GM21528 (cell line): ENCODE results near the gene ICAM2.
"Not testable (repeated sequence)": the region's sequence is repeated elsewhere in the genome, so short reads cannot be mapped to it uniquely, and the experiment has no call there.

Experiments used
- ATAC-seq: cut with Tn5 transposase; IDR thresholded peaks from one replicate; pipeline ENCODE4 v1.9.1; 2021; ENCODE audit warnings: mild to moderate bottlenecking, moderate library complexity; ENCODE audit not compliant: unreplicated experiment, low FRiP score

ICAM2 gene

GRCh38 chr17:63982641-63983040 is 37.8 kb downstream of the ICAM2 start:
- ATAC-seq = not testable (repeated sequence)

- ATAC-seq = no peak
These were observed 41.9 kb downstream of the ICAM2 start for GRCh38 chr17:63978272-63979200.

GRCh38 chr17:63976702-63977101 is 43.7 kb downstream of the ICAM2 start:
- ATAC-seq = no peak

- no peak for ATAC-seq
These were observed 44.8 kb downstream of the ICAM2 start for GRCh38 chr17:63975541-63976092.

DNA sequence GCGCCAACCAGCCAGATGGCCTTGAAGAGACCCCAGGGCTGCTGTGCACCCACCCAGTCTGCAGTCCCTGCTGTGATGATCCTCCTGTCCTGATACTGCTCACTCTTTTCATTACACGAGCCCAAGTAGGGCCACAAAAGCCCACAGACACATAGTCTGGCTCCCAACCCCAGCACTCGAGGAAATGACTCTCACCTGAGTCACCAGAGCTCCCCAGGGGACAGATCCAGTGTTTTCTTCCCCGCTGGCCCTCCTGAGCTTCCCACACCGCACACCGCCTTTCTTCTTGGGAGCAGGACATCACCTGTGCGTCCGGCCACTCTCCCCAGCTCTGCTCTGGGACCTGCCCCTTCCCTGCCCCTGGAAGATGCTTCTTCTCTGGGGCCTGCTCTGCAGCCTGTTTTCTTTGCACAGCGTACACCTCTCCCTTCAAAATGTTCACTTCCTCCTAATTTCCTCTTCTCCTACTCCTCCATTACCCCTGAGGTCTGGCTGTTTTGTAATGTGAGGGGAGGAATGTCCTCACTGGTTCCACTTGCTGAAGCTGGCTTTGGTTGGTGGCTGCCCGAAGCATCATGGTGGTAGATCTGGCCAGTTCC is 45.7 kb downstream of the ICAM2 start:
- ATAC-seq = no peak

DNA sequence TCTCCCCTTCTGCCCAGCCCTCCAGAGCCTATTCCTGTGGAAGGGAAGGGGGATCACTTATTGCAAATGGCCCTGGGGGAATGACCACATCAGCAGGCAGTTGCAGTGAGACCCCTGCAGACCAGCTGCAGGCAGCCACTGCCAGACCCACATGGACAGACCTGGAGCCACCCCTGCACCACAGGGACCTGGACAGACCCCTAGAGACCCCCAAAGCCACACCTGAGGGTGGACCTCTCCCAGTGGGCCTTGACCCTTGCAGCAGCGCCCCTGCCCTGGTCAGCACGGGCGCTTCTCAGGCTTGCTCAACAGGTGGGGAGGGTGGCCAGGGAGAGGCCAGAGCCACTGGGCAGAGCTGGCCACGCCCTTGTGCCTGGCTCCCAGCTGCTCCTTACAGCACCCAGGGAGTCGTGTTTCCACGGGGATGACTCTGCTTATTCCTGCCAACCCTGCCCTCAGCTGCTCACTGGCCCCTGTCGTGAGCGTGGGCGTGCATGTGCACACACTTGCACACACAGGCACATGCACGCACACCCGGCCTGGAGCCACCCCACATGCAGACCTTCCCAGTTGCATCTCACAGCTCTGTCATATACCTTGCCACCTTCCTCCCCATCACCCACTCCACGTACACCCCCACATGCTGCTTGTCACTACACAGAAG is 46.4 kb downstream of the ICAM2 start:
- ATAC-seq = no peak

DNA sequence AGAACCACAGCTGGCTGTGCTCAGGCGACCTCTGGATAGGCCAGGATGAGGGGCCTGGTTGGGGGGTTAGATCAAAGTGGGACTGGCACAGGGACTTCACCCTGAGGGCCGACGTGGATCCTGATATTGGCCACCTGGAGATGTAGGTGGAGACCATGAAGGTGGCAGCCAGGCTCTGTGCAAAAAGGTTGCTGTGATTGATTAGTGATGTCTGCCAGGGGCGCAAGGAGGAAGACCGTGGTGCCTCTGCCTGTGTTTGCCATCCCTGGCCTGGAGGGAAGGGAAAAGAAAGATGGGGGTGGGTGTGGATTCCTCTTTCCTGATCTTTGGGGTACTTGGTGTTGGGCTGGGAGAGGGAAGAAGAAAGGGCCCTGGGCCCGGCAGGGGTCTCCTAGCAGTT is 47.2 kb downstream of the ICAM2 start:
- ATAC-seq = no peak

DNA sequence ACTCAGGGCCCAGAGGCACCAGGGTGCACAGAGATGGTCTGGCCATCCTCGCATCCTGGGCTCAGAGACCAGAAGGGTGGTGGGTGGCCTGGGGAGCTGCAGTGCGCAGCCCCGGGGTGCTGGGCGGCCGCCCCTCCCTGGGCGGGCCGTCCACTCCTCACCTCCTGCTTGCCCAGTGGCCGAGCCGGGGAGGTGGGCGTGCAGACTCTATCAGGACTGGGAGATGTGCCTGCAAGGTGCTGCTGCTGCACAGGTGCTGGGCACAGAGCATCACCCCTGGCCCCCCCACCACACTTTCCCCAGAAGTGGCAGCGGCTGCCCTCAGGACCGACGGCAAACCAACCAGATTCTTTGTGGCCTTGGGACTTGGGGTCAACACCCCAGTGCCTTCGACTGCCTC is 47.6 kb downstream of the ICAM2 start, which contains the start of gene SCN4A:
Gene SCN4A, minus strand, starts transcription at position 123 of the 400 bp plus-strand sequence. Its CDS starts 77 bp downstream, at position 46.
- no peak for ATAC-seq

GRCh38 chr17:63969278-63969677 is 51.2 kb downstream of the ICAM2 start:
- ATAC-seq = no peak

DNA sequence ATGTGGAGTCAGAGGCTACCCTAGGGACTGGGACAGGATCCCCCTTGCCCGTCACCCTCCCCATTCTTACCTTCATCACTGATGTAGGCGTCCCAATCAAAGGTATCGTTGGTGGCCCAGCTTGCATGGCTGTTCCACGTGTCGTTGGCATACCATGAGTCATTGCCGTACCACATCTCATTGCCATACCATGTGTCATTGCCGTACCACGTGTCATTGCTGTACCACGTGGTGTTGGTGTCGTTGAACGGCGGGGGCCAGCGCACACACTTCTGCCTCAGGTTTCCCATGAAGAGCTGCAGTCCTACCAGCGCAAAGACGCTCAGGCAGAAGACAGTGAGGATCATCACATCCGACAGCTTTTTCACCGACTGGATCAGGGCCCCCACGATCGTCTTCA is 52.5 kb downstream of the ICAM2 start:
- no peak for ATAC-seq

- ATAC-seq = no peak
These were observed 53.7 kb downstream of the ICAM2 start for GRCh38 chr17:63966646-63967264.

DNA sequence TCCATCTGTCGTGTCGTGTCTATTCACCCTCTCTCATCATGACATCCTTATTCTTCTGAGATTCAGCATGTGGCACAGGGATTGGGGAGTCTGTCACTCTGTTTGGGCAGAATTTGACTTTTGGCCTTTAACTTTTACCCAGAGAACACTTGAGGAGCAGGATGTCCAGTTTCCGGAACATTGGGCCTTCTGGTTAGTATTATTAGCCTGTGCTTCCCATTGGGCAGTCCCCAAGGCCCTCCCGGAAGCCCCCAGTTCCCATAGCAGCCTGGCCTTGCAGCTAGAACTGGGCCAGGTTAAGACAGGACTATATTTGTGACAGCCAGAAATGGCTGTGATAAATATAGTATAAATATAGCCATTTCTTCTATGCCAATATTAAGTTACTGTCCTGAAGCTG is 57.3 kb downstream of the ICAM2 start:
- ATAC-seq = no peak

DNA sequence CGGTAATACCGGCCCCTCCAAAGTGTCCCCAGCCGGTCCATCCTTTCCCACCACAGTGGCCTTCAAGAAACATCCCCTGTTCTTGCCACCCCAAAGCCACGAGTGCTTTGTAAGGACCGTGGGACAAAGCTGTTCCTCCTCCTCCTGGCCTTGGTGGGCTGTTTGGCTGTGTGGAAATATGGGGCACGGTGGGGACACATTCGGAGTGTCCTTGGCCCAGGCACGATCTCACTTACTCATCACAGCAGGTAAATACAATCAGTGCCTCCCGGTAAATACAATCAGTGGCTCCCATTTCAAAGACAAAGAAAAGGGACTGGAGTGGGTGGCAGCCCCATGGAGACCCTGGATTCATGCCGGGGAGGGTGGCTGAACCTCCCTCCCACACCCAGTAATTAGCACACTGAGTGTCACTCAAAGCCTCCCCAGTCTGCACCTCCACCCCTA is 58.1 kb downstream of the ICAM2 start:
- ATAC-seq = no peak

- ATAC-seq = no peak
These were observed 58.8 kb downstream of the ICAM2 start for GRCh38 chr17:63961355-63962212.

- ATAC-seq = no peak
These were observed 60.0 kb downstream of the ICAM2 start for GRCh38 chr17:63960430-63960829.

DNA sequence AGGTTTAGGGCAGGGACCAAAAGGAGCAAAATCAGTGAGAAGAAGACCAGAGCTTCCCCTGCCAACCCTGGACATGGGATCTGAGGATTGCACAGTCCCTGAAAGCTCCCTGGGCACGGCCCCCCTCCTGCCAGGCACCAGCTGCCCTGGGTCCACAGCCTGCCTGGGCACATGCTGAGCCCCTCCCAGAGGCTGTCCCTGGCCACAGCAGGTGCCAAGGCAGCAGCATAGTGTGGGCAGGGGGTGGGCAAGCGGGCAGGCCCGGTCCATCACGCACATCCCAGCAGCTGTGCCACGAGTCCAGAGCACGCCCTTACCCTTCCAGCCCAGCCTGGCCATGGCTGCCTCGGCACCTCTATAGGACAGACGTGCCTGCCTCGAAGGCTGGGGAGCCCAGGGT is 60.4 kb downstream of the ICAM2 start:
- ATAC-seq = no peak

DNA sequence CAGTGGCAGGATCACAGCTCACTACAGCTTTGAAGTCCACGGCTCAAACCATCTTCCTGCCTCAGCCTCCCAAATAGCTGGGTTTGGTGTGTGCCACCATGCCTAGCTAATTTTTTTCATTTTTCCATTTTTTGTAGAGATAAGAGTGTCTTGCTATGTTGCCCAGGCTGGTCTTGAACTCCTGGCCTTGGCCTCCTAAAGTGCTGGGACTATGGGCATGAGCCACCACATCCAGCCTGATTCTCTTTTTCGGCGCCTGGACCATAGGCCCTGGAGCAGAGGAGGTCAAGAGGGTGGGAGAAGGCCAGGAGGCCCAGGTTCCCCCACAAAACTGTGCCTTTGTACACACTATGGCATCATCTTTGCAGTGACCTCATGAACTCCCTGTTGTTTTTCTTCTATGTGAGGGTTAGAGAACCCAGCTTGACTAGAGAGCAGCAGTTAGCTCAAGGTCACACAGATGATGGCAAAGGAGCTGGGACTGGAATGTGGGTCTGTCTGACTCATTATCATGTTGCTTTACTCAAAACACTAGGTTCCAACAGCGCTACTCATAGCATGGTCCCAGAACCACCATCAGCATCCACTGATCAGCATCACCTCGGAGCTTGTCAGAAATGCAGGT is 64.0 kb downstream of the ICAM2 start:
- ATAC-seq = no peak

DNA sequence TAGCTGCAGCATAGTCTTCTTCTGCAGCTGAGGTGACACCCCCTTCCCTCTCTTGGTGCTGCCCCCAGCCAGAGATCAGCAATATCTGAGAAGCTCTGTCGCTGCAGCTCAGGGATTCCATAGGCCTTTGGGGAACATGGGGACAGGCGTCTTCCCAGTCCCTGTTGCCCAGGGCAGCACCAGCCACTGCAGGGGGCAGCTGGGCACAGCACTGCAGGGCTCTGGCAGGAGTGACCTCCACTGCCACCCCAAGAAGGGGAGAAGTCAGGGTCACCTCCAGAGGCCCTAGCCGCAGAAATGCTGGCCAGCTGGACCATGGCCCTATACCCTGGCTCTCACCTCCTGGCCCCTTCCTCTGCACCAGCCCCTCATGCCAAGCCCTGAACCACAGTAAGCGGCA is 64.6 kb downstream of the ICAM2 start:
- no peak for ATAC-seq

DNA sequence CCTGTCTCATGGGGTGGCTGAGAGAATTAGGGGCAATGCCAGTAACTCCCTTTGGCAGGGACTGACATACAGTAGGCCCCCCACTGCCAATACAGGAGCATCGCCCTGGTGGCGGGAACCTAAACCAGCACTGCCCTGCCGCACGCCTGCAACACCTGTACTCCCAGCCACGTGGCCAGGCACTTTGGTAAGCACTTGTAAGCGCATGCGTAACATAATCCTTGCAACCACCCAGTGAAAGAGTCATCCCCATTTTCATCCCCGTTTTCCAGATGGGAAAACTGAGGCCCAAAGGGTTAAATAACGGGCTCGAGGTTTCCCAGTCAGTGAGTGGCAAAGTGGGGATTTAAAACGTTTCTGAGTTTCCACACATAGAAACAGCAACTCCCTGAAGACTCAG is 65.2 kb downstream of the ICAM2 start:
- ATAC-seq = no peak
